ENCODE results near the gene MED12.

The MED12 gene

GRCh38 chrX:71184092-71184491 lies 65.7 kb downstream of the MED12 start:
- in situ Hi-C loops (cut with MboI; ENCODE audit: low sequenced_read_pairs): no loop called here

GRCh38 chrX:71184803-71185495 lies 66.6 kb downstream of the MED12 start:
- in situ Hi-C loops (cut with MboI; ENCODE audit: low sequenced_read_pairs): no loop called here

GRCh38 chrX:71191248-71191647 lies 72.9 kb downstream of the MED12 start:
- in situ Hi-C loops (cut with MboI; ENCODE audit: low sequenced_read_pairs): no loop called here
